ENCODE results near the gene GUCY2D. TPM values are rescaled to one million over a fixed set of nuclear protein-coding genes. Genes with fewer than 3 reads are reported as not detected.
"Not testable (repeated sequence)": the region's sequence is repeated elsewhere in the genome, so short reads cannot be mapped to it uniquely, and the experiment has no call there.

The GUCY2D gene
- total RNA-seq, 4 donors from 2014 or later, result not detected

DNA sequence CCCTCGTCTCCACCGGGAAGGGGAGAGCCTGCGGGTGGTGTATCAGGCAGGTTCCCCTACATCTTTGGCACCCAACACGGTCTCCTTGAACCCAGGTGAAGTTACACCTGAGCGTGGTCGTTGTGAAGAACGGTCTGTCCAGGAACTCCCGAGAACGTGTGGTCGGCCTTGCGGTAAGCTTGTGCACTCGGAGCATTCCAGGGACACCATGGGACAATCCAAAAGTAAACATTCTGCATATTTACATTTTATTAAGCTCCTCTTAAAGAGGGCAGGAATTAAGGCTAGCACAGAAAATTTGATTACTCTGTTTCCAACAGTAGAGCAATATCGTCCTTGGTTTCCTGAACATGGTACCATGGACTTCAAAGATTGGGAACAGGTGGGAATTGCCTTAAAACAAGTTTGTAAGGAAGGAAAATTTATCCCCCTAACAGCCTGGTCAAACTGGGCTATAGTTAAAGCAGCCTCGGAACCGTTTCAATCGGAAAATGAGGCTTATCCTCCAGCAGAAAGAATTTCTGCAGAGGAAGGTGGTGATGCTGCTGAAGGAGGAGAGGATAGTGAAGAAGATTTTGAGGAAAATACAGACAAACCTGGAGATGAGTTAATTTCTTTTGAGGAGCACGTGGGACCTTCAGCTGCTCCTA is 54.7 kb downstream of the GUCY2D start:
- H3K9me3 ChIP-seq, result no peaks in the 10 kb centered on the region
- ATAC-seq, result no peak
- H3K36me3 ChIP-seq, result no peaks in the 10 kb centered on the region
- 57 to 77% methylated on average over 12 to 17 of the region's 17 CpGs for WGBS, 2 donors (ENCODE audit: low coverage in 1 of 2)
- no peak overlapping the region for H3K27ac ChIP-seq
- H3K4me1 ChIP-seq, result peaks cover 0 to 6% (median 0%) of the 10 kb centered on the region in 3 donors
- TF ChIP-seq, protein P1, sequence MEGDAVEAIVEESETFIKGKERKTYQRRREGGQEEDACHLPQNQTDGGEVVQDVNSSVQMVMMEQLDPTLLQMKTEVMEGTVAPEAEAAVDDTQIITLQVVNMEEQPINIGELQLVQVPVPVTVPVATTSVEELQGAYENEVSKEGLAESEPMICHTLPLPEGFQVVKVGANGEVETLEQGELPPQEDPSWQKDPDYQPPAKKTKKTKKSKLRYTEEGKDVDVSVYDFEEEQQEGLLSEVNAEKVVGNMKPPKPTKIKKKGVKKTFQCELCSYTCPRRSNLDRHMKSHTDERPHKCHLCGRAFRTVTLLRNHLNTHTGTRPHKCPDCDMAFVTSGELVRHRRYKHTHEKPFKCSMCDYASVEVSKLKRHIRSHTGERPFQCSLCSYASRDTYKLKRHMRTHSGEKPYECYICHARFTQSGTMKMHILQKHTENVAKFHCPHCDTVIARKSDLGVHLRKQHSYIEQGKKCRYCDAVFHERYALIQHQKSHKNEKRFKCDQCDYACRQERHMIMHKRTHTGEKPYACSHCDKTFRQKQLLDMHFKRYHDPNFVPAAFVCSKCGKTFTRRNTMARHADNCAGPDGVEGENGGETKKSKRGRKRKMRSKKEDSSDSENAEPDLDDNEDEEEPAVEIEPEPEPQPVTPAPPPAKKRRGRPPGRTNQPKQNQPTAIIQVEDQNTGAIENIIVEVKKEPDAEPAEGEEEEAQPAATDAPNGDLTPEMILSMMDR (IDR thresholded peaks at IDR 0.05), result no peak
- TF ChIP-seq EP300 (IDR thresholded peaks at IDR 0.05), result no peak
- TF ChIP-seq POLR2A (IDR thresholded peaks at IDR 0.05), result no peak
- TF ChIP-seq POLR2AphosphoS5 (IDR thresholded peaks at IDR 0.05), result no peak
- H3K27me3 ChIP-seq, result peaks cover 65% of the 10 kb centered on the region
- no peak overlapping the region for H3K4me3 ChIP-seq

DNA sequence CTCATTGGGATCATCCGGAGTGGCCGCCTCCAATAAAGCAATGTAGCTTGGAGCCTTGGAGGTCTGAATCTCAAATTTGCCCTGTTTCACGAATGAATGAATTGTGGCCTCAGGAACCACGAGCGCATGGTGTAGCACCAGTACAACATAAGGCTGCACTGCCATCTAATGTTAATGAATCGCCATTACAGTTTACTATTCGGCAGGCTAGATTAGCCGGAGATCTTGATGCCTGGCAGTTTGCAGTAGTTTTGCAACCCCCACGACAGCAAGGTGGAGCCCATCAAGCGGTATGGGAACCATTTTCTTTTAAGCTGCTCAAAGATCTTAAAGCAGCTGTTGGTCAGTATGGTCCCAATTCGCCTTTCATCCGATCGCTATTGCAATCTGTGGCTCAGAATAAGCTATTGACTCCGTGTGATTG is 55.3 kb downstream of the GUCY2D start:
- H3K27me3 ChIP-seq, result peaks cover 71% of the 10 kb centered on the region
- H3K27ac ChIP-seq, result no peak overlapping the region
- H3K36me3 ChIP-seq, result no peaks in the 10 kb centered on the region
- 0 to 17% methylated on average over 3 to 9 of the region's 14 CpGs for WGBS, 2 donors (ENCODE audit: low coverage in 1 of 2)
- ATAC-seq, result peak; percentile 83
- no peak overlapping the region for H3K4me3 ChIP-seq
- H3K9me3 ChIP-seq, result no peaks in the 10 kb centered on the region
- no peak for TF ChIP-seq POLR2A (IDR thresholded peaks at IDR 0.05)
- TF ChIP-seq, protein P1 (IDR thresholded peaks at IDR 0.05), result peak; percentile 67 to 86 (median 78)
- peaks cover 0 to 12% (median 0%) of the 10 kb centered on the region in 3 donors for H3K4me1 ChIP-seq

DNA sequence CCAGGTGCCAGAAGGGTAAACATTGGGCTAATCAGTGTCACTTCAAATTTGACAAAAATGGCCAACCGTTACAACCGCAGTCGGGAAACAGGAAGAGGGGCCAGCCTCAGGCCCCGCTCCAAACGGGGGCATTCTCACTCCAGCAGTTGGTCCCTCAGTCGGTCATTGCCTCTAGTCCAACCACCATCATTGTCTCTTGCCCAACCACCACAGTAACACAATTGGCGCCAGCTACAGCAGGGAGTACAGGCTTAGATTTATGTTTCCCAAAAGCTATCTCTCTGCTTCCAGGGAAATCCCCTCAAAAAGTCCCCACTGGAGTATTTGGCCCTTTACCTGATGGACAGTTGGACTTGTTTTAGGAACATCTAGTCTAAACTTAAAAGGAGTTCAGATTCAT is 56.7 kb downstream of the GUCY2D start:
- 12 to 16% methylated on average over 6 of the region's 7 CpGs for WGBS, 2 donors (ENCODE audit: low coverage in 1 of 2)
- no peaks in the 10 kb centered on the region for H3K9me3 ChIP-seq
- peaks cover 85% of the 10 kb centered on the region for H3K27me3 ChIP-seq
- peaks cover 0 to 15% (median 0%) of the 10 kb centered on the region in 3 donors for H3K4me1 ChIP-seq
- TF ChIP-seq, protein P1 (IDR thresholded peaks at IDR 0.05), result no peak
- TF ChIP-seq EP300 (IDR thresholded peaks at IDR 0.05) (no peak), POLR2AphosphoS5 (IDR thresholded peaks at IDR 0.05) (no peak)
- no peak for ATAC-seq
- no peaks in the 10 kb centered on the region for H3K36me3 ChIP-seq
- no peak overlapping the region for H3K27ac ChIP-seq
- H3K4me3 ChIP-seq, result no peak overlapping the region

DNA sequence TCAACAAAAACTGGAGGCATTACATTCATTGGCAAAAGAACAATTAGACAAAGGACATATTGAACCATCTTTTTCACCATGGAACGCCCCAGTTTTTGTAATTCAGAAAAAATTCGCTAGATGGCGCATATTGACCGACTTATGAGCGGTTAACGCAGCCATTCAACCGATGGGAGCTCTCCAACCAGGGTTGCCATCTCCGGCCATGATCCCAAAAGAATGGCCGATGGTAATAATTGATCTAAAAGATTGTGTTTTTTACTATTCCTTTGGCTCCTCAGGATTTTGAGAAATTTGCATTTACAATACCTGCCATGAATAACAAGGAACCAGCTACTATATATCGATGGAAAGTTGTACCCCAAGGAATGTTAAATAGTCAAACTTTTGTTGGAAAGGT is 57.9 kb downstream of the GUCY2D start:
- peaks cover 0 to 15% (median 0%) of the 10 kb centered on the region in 3 donors for H3K4me1 ChIP-seq
- 6 to 8% methylated on average over 10 of the region's 10 CpGs for WGBS, 2 donors (ENCODE audit: low coverage in 1 of 2)
- no peak for TF ChIP-seq POLR2AphosphoS5 (IDR thresholded peaks at IDR 0.05)
- TF ChIP-seq, protein P1 (IDR thresholded peaks at IDR 0.05), result peak; percentile 63 to 78 (median 77)
- peak; percentile 38 for ATAC-seq
- no peak overlapping the region for H3K27ac ChIP-seq
- no peak overlapping the region for H3K4me3 ChIP-seq
- H3K27me3 ChIP-seq, result peaks cover 95% of the 10 kb centered on the region
- H3K36me3 ChIP-seq, result no peaks in the 10 kb centered on the region
- no peaks in the 10 kb centered on the region for H3K9me3 ChIP-seq

DNA sequence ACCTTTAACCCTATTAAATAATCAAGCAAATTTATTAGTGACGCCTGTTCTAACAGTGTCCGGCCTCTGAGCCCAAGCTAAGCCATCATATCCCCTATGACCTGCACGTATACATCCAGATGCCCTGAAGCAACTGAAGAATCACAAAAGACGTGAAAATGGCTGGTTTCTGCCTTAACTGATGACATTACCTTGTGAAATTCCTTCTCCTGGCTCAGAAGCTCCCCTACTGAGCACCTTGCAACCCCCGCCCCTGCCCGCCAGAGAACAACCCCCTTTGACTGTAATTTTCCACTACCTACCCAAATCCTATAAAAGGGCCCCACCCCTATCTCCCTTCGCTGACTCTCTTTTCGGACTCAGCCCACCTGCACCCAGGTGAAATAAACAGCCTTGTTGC is 59.4 kb downstream of the GUCY2D start:
- not testable (repeated sequence) for H3K27ac ChIP-seq, H3K4me3 ChIP-seq, ATAC-seq, H3K9me3 ChIP-seq, H3K36me3 ChIP-seq
- Histone ChIP-seq H3K27me3 (peaks cover 85% of the 10 kb centered on the region), H3K4me1 (peaks cover 0 to 15% (median 0%) of the 10 kb centered on the region in 3 donors)
- WGBS, 2 donors (ENCODE audit: low coverage in 1 of 2), result 36 to 49% methylated on average over 6 to 8 of the region's 8 CpGs
